SU-DHL-6 (cell line): Measurements from ENCODE around the gene LZTR1.

Experiments
- H2AFZ ChIP-seq: fragments of 200-600 bp; sonication (generic); 2 replicates; pipeline ENCODE4 v1.6.1; 2014; ENCODE audit warnings: low read depth, mild to moderate bottlenecking, moderate library complexity, mixed read lengths, antibody characterized with exemption, low read length; ENCODE audit not compliant: severe bottlenecking
- H3F3A ChIP-seq: fragments of 200-600 bp; shearing (Covaris generic); 2 replicates; pipeline ENCODE4 v1.6.0; 2016; ENCODE audit warnings: antibody characterized with exemption, mild to moderate bottlenecking; ENCODE audit not compliant: insufficient read depth
- H3K27ac ChIP-seq: fragments of 200-600 bp; sonication (generic); 2 replicates; pipeline ENCODE4 v1.5.1; 2016; ENCODE audit warnings: low read depth, mild to moderate bottlenecking, low read length, moderate library complexity, mixed read lengths
- H3K27me3 ChIP-seq: fragments of 200-600 bp; sonication (generic), shearing (Covaris generic); 2 replicates; pipeline ENCODE4 v1.6.0; 2014; ENCODE audit warnings: mild to moderate bottlenecking, low read length
- H3K36me3 ChIP-seq: fragments of 200-600 bp; sonication (generic); 2 replicates; pipeline ENCODE4 v1.6.1; 2014; ENCODE audit warnings: mild to moderate bottlenecking, low read length, mixed read lengths
- H3K4me2 ChIP-seq: fragments of 300-600, 200-600 bp; shearing (Covaris generic), sonication (generic); 2 replicates; pipeline ENCODE4 v1.6.0; 2014; ENCODE audit warnings: low read length, low read depth, mild to moderate bottlenecking; ENCODE audit not compliant: poor library complexity, severe bottlenecking
- H3K4me3 ChIP-seq: fragments of 200-600 bp; sonication (generic); 2 replicates; pipeline ENCODE4 v1.5.1; 2014; ENCODE audit warnings: antibody characterized with exemption, low read length, mild to moderate bottlenecking, mixed read lengths; ENCODE audit not compliant: insufficient read depth, poor library complexity, severe bottlenecking
- H3K79me2 ChIP-seq: fragments of 200-600 bp; sonication (generic); 2 replicates; pipeline ENCODE4 v1.6.1; 2014; ENCODE audit warnings: mild to moderate bottlenecking, low read length, moderate library complexity; ENCODE audit not compliant: insufficient read depth
- H3K9ac ChIP-seq: fragments of 200-600 bp; sonication (generic); 2 replicates; pipeline ENCODE4 v1.7.0; 2014; ENCODE audit warnings: mild to moderate bottlenecking, low read length
- H3K9me2 ChIP-seq: fragments of 200-600 bp; sonication (generic); replicated peaks from 2 replicates; pipeline ENCODE4 v1.6.1; 2014; ENCODE audit warnings: low read length; ENCODE audit not compliant: insufficient read depth
- H3K9me3 ChIP-seq: fragments of 200-600 bp; sonication (generic); 2 replicates; pipeline ENCODE4 v1.6.1; 2014; ENCODE audit warnings: low read length, mixed read lengths; ENCODE audit not compliant: insufficient read depth
- H4K20me1 ChIP-seq: fragments of 200-600 bp; sonication (generic); 2 replicates; pipeline ENCODE4 v1.6.1; 2014; ENCODE audit warnings: low read depth, mild to moderate bottlenecking, antibody characterized with exemption, low read length, moderate library complexity, mixed read lengths
- CTCF ChIP-seq: fragments of 200-600 bp; sonication (generic); IDR thresholded peaks from one replicate; pipeline ENCODE4 v1.5.1; 2017; ENCODE audit warnings: antibody characterized with exemption, mild to moderate bottlenecking, low read length, moderate library complexity; ENCODE audit not compliant: insufficient read depth, poor library complexity, severe bottlenecking
- EZH2phosphoT487 ChIP-seq: fragments of 200-600 bp; sonication (generic), shearing (Covaris generic); conservative IDR thresholded peaks from 2 replicates; pipeline ENCODE4 v1.6.1; 2018; ENCODE audit warnings: mild to moderate bottlenecking, antibody characterized with exemption, low read length, moderate library complexity, mixed read lengths

LZTR1 gene

GRCh38 chr22:20957683-20958431 is 24.2 kb upstream of the LZTR1 start:
- H3K9me3 ChIP-seq: no peaks in the 10 kb centered on the region
- no peak overlapping the region for H3K4me3 ChIP-seq
- no peaks in the 10 kb centered on the region for H3F3A ChIP-seq
- H3K79me2 ChIP-seq: no peaks in the 10 kb centered on the region
- no peaks in the 10 kb centered on the region for H3K36me3 ChIP-seq
- H3K27me3 ChIP-seq: no peaks in the 10 kb centered on the region
- H3K9me2 ChIP-seq: no peaks in the 10 kb centered on the region
- no peak overlapping the region for H3K9ac ChIP-seq
- H2AFZ ChIP-seq: no peak overlapping the region
- TF ChIP-seq EZH2phosphoT487 (no peak), CTCF (no peak)
- no peaks in the 10 kb centered on the region for H4K20me1 ChIP-seq
- H3K27ac ChIP-seq: no peak overlapping the region
- peak overlapping the region; percentile 10 for H3K4me2 ChIP-seq

- Histone ChIP-seq H4K20me1 (no peaks in the 10 kb centered on the region), H3K9me3 (no peaks in the 10 kb centered on the region), H3K9me2 (no peaks in the 10 kb centered on the region), H2AFZ (no peak overlapping the region), H3K27me3 (no peaks in the 10 kb centered on the region), H3K27ac (no peak overlapping the region), H3K4me2 (no peak overlapping the region), H3K79me2 (no peaks in the 10 kb centered on the region), H3K9ac (no peak overlapping the region), H3K4me3 (no peak overlapping the region), H3K36me3 (no peaks in the 10 kb centered on the region), H3F3A (no peaks in the 10 kb centered on the region)
- no peak for TF ChIP-seq EZH2phosphoT487
- no peak for TF ChIP-seq CTCF
These were observed 22.3 kb upstream of the LZTR1 start for GRCh38 chr22:20959578-20960461.

- H3K27ac ChIP-seq: no peak overlapping the region
- H3K9ac ChIP-seq: no peak overlapping the region
- H2AFZ ChIP-seq: no peak overlapping the region
- no peak overlapping the region for H3K4me3 ChIP-seq
- no peaks in the 10 kb centered on the region for H3K9me2 ChIP-seq
- no peak for TF ChIP-seq CTCF
- TF ChIP-seq EZH2phosphoT487: no peak
- no peaks in the 10 kb centered on the region for H3K9me3 ChIP-seq
- no peaks in the 10 kb centered on the region for H3K36me3 ChIP-seq
- H3K27me3 ChIP-seq: no peaks in the 10 kb centered on the region
- H4K20me1 ChIP-seq: no peaks in the 10 kb centered on the region
- no peaks in the 10 kb centered on the region for H3F3A ChIP-seq
- no peak overlapping the region for H3K4me2 ChIP-seq
- H3K79me2 ChIP-seq: no peaks in the 10 kb centered on the region
These were observed 21.5 kb upstream of the LZTR1 start for GRCh38 chr22:20960609-20961008.
